Parathyroid adenoma (tissue), 2 donors: ENCODE measurements around the gene KCNK4.
A peak's percentile ranks its signal among the peaks of the same experiment; 100 is the strongest.

Experiments
- H2AFZ ChIP-seq: fragments of 300-600 bp; sonication (generic); one replicate; pipeline ENCODE4 v1.7.0; 2017; ENCODE audit warnings: antibody characterized with exemption, mild to moderate bottlenecking
- H3K27ac ChIP-seq: fragments of 300-600 bp; sonication (generic); one replicate; pipeline ENCODE4 v1.7.0; 2017
- H3K27me3 ChIP-seq: fragments of 300-600 bp; sonication (generic); one replicate; pipeline ENCODE4 v1.7.0; 2017; ENCODE audit warnings: low read length; ENCODE audit not compliant: control insufficient read depth, insufficient read depth
- H3K36me3 ChIP-seq: fragments of 300-600 bp; sonication (generic); one replicate; pipeline ENCODE4 v1.7.0; 2017; ENCODE audit warnings: low read length; ENCODE audit not compliant: control insufficient read depth, insufficient read depth
- H3K4me1 ChIP-seq: fragments of 300-600 bp; sonication (generic); one replicate; pipeline ENCODE4 v1.7.0; 2017; ENCODE audit warnings: control low read depth
- H3K4me2 ChIP-seq: fragments of 300-600 bp; sonication (generic); one replicate; pipeline ENCODE4 v1.7.0; 2017; ENCODE audit warnings: low read length
- H3K4me3 ChIP-seq: fragments of 300-600 bp; sonication (generic); one replicate; pipeline ENCODE4 v1.7.0; 2017; ENCODE audit warnings: low read depth, low read length
- H3K79me2 ChIP-seq: fragments of 300-600 bp; sonication (generic); one replicate; pipeline ENCODE4 v1.7.0; 2017; ENCODE audit warnings: control low read depth
- H3K9ac ChIP-seq: fragments of 300-600 bp; sonication (generic); one replicate; pipeline ENCODE4 v1.7.0; 2017; ENCODE audit warnings: mild to moderate bottlenecking
- H3K9me3 ChIP-seq: fragments of 300-600 bp; sonication (generic); one replicate; pipeline ENCODE4 v1.7.0; 2017; ENCODE audit warnings: low read length; ENCODE audit not compliant: control insufficient read depth
- CTCF ChIP-seq: fragments of 300-600 bp; sonication (generic); IDR thresholded peaks from one replicate; pipeline ENCODE4 v1.7.0; 2017; ENCODE audit warnings: antibody characterized with exemption, mild to moderate bottlenecking
- donor health status: primary hyperparathyroidism.

The KCNK4 gene

GRCh38 chr11:64304316-64305072 lies 13.4 kb downstream of the KCNK4 start:
- Histone ChIP-seq H3K27ac (peak overlapping the region; percentile 97), H3K4me3 (peak overlapping the region; percentile 78), H3K36me3 (no peaks in the 10 kb centered on the region), H3K9me3 (no peaks in the 10 kb centered on the region), H3K4me1 (peaks cover 8% of the 10 kb centered on the region), H2AFZ (peak overlapping the region; percentile 76), H3K79me2 (no peaks in the 10 kb centered on the region), H3K9ac (no peak overlapping the region), H3K4me2 (peak overlapping the region; percentile 88), H3K27me3 (no peaks in the 10 kb centered on the region)
- peak; percentile 64 for TF ChIP-seq CTCF

GRCh38 chr11:64305075-64305690 lies 14.1 kb downstream of the KCNK4 start, which contains the start of gene ESRRA:
ESRRA (plus strand) TSS chr11:64305524; CDS start chr11:64307180, 1,656 bp downstream.
- Histone ChIP-seq H3K36me3 (no peaks in the 10 kb centered on the region), H3K9ac (peak within 1 kb of the TSS; percentile 11), H3K79me2 (no peaks in the 10 kb centered on the region), H3K27me3 (no peaks in the 10 kb centered on the region), H3K4me2 (peak within 1 kb of the TSS; percentile 88), H3K27ac (peak within 1 kb of the TSS; percentile 97), H3K4me3 (peak within 1 kb of the TSS; percentile 78), H2AFZ (peak within 1 kb of the TSS; percentile 76), H3K9me3 (no peaks in the 10 kb centered on the region), H3K4me1 (peaks cover 5% of the 10 kb centered on the region)
- TF ChIP-seq CTCF, result no peak

GRCh38 chr11:64305691-64306562 lies 14.8 kb downstream of the KCNK4 start:
- Histone ChIP-seq H3K27ac (peak overlapping the region; percentile 69), H3K4me1 (peaks cover 5% of the 10 kb centered on the region), H3K4me3 (peak overlapping the region; percentile 63), H3K9ac (peak overlapping the region; percentile 11), H3K79me2 (no peaks in the 10 kb centered on the region), H3K27me3 (no peaks in the 10 kb centered on the region), H3K4me2 (peak overlapping the region; percentile 81), H2AFZ (peak overlapping the region; percentile 45), H3K36me3 (no peaks in the 10 kb centered on the region), H3K9me3 (no peaks in the 10 kb centered on the region)
- peak; percentile 22 for TF ChIP-seq CTCF

- H3K79me2 ChIP-seq, result no peaks in the 10 kb centered on the region
- H3K27ac ChIP-seq, result peak overlapping the region; percentile 15
- peak overlapping the region; percentile 63 for H3K4me3 ChIP-seq
- H3K27me3 ChIP-seq, result no peaks in the 10 kb centered on the region
- H3K4me2 ChIP-seq, result peak overlapping the region; percentile 81
- H3K4me1 ChIP-seq, result peaks cover 5% of the 10 kb centered on the region
- no peaks in the 10 kb centered on the region for H3K36me3 ChIP-seq
- no peak for TF ChIP-seq CTCF
- no peaks in the 10 kb centered on the region for H3K9me3 ChIP-seq
- no peak overlapping the region for H3K9ac ChIP-seq
- no peak overlapping the region for H2AFZ ChIP-seq
These were observed 15.4 kb downstream of the KCNK4 start for GRCh38 chr11:64306563-64306875.
